ENCODE results near the gene IL17A. TPM values are rescaled to one million over a fixed set of nuclear protein-coding genes. Genes with fewer than 3 reads are reported as not detected.

The IL17A gene
- total and polyA plus RNA-seq, 4 donors, result 0.14 TPM; not detected in 3

DNA sequence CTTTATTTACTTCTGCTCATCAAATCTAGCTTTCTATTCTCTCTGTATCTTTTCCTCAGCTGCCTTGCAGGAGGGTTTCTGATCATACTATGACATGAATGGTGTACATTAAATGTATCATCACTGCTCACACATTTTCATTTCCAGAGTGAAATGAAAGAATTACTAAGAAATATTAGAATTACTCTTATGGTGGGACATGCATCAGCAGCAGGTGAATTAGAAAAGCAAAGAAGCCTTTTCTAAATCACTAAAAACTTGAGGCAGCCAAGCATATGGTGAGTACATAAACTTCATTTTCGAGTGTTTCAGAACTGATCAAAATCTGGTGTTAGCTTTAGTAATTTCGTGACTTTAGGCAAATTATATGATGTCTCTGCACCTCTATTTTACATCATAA, 23.6 kb downstream of the IL17A start:
- WGBS, 2 donors, result 83 to 89% methylated on average over 2 of the region's 2 CpGs
- H3K36me3 ChIP-seq (ENCODE audit: control insufficient read depth in 4 of 4, insufficient read depth in 4 of 4, low read length in 4 of 4), result no peaks in the 10 kb centered on the region
- H3K4me3 ChIP-seq, result no peak overlapping the region
- ATAC-seq (ENCODE audit: insufficient read depth, low FRiP score), result no peak
- no peaks in the 10 kb centered on the region for H3K9me3 ChIP-seq (ENCODE audit: control insufficient read depth in 4 of 4, insufficient read depth in 3 of 4, low read length in 3 of 4)
- H3K9ac ChIP-seq (ENCODE audit: insufficient read depth in 1 of 2, low read length in 2 of 2), result no peak overlapping the region
- no peak for DNase-seq
- no peak overlapping the region for H3K27ac ChIP-seq (ENCODE audit: low read depth in 1 of 2, low read length in 1 of 2)
- H3K4me1 ChIP-seq (ENCODE audit: control insufficient read depth in 5 of 5, insufficient read depth in 5 of 5, low read length in 5 of 5), result no peaks in the 10 kb centered on the region
- TF ChIP-seq, protein P1, sequence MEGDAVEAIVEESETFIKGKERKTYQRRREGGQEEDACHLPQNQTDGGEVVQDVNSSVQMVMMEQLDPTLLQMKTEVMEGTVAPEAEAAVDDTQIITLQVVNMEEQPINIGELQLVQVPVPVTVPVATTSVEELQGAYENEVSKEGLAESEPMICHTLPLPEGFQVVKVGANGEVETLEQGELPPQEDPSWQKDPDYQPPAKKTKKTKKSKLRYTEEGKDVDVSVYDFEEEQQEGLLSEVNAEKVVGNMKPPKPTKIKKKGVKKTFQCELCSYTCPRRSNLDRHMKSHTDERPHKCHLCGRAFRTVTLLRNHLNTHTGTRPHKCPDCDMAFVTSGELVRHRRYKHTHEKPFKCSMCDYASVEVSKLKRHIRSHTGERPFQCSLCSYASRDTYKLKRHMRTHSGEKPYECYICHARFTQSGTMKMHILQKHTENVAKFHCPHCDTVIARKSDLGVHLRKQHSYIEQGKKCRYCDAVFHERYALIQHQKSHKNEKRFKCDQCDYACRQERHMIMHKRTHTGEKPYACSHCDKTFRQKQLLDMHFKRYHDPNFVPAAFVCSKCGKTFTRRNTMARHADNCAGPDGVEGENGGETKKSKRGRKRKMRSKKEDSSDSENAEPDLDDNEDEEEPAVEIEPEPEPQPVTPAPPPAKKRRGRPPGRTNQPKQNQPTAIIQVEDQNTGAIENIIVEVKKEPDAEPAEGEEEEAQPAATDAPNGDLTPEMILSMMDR (IDR thresholded peaks at IDR 0.05; ENCODE audit: control extremely low read depth, extremely low read depth), result no peak
- H3K27me3 ChIP-seq (ENCODE audit: control insufficient read depth in 3 of 3, insufficient read depth in 3 of 3, low read length in 2 of 3), result no peaks in the 10 kb centered on the region

DNA sequence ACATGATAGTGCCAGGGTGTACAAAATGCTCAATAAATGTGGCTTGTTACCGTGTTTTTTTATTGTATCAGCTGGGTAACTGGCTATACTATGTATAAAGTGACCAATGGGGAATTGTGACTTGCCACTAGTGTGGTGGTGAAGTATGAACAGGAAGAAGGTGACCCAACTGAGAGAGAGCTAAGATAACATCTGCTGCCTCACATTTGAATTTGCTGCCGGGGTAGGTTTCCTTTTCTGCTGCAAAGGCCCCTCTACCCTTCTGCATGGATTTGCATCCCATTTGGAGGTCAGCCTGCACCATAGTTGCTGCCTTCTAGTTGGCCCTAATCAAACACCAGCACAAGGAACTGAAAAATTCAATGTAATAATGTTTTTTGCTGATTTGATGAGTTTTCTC, 24.1 kb downstream of the IL17A start:
- ATAC-seq (ENCODE audit: insufficient read depth, low FRiP score) (no peak), DNase-seq (no peak)
- 60 to 65% methylated on average over 2 of the region's 2 CpGs for WGBS, 2 donors
- Histone ChIP-seq H3K9ac (ENCODE audit: insufficient read depth in 1 of 2, low read length in 2 of 2) (no peak overlapping the region), H3K4me3 (no peak overlapping the region), H3K27me3 (ENCODE audit: control insufficient read depth in 3 of 3, insufficient read depth in 3 of 3, low read length in 2 of 3) (no peaks in the 10 kb centered on the region), H3K9me3 (ENCODE audit: control insufficient read depth in 4 of 4, insufficient read depth in 3 of 4, low read length in 3 of 4) (no peaks in the 10 kb centered on the region), H3K36me3 (ENCODE audit: control insufficient read depth in 4 of 4, insufficient read depth in 4 of 4, low read length in 4 of 4) (no peaks in the 10 kb centered on the region), H3K4me1 (ENCODE audit: control insufficient read depth in 5 of 5, insufficient read depth in 5 of 5, low read length in 5 of 5) (no peaks in the 10 kb centered on the region), H3K27ac (ENCODE audit: low read depth in 1 of 2, low read length in 1 of 2) (no peak overlapping the region)
- TF ChIP-seq, protein P1 (IDR thresholded peaks at IDR 0.05; ENCODE audit: control extremely low read depth, extremely low read depth), result no peak

DNA sequence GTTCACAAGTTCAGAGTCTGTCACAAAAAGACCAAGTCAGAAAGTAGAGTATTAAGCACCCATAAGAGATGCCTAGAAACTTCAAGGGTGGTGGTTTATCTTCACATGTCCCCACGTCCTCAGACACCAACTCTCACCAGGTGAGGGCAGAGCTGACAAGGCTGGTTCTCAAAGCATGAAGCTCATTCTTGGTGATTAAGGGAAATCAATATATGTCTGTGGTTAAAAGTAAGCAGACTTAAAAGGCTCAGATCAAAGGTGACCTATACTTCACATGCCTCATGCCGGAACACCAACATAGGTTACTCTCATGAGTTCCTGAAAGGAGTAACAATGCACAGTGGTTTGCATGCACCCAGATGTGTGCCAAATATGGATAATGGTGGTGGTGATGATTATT, 27.0 kb downstream of the IL17A start:
- H3K27ac ChIP-seq (ENCODE audit: low read depth in 1 of 2, low read length in 1 of 2), result no peak overlapping the region

DNA sequence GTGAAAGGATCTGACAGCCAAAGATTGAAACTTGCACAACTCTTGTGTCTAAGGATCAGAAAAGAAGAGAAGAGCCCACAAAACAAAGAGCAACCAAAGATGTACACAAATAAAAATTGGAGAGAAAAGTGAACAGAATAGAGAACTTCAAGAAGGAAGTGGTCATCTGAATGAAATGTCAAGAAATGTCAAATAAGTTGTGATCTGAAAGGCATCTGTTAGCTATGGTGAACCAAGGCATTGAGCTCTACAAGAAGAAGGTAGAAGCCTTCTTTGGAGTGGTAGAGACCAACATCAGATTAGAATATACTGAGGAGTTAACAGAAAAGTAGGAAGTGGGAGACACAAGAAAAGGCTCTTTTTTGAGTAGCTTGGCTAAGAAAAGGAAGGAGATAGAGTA, 29.6 kb downstream of the IL17A start:
- TF ChIP-seq, protein P1 (IDR thresholded peaks at IDR 0.05; ENCODE audit: control extremely low read depth, extremely low read depth), result no peak
- H3K4me1 ChIP-seq (ENCODE audit: control insufficient read depth in 5 of 5, insufficient read depth in 5 of 5, low read length in 5 of 5), result no peaks in the 10 kb centered on the region
- no peaks in the 10 kb centered on the region for H3K36me3 ChIP-seq (ENCODE audit: control insufficient read depth in 4 of 4, insufficient read depth in 4 of 4, low read length in 4 of 4)
- no peak overlapping the region for H3K9ac ChIP-seq (ENCODE audit: insufficient read depth in 1 of 2, low read length in 2 of 2)
- H3K27me3 ChIP-seq (ENCODE audit: control insufficient read depth in 3 of 3, insufficient read depth in 3 of 3, low read length in 2 of 3), result no peaks in the 10 kb centered on the region
- no peak for ATAC-seq (ENCODE audit: insufficient read depth, low FRiP score)
- H3K27ac ChIP-seq (ENCODE audit: low read depth in 1 of 2, low read length in 1 of 2), result no peak overlapping the region
- no peak for DNase-seq
- no peaks in the 10 kb centered on the region for H3K9me3 ChIP-seq (ENCODE audit: control insufficient read depth in 4 of 4, insufficient read depth in 3 of 4, low read length in 3 of 4)
- H3K4me3 ChIP-seq, result no peak overlapping the region

More for the DNA sequence above, 27.0 kb downstream of the IL17A start:
- no peaks in the 10 kb centered on the region for H3K4me1 ChIP-seq (ENCODE audit: control insufficient read depth in 5 of 5, insufficient read depth in 5 of 5, low read length in 5 of 5)
- no peak overlapping the region for H3K9ac ChIP-seq (ENCODE audit: insufficient read depth in 1 of 2, low read length in 2 of 2)
- WGBS, 2 donors, result 71% methylated on average over 2 of the region's 2 CpGs
- no peaks in the 10 kb centered on the region for H3K36me3 ChIP-seq (ENCODE audit: control insufficient read depth in 4 of 4, insufficient read depth in 4 of 4, low read length in 4 of 4)
- DNase-seq (no peak), ATAC-seq (ENCODE audit: insufficient read depth, low FRiP score) (no peak)
- H3K9me3 ChIP-seq (ENCODE audit: control insufficient read depth in 4 of 4, insufficient read depth in 3 of 4, low read length in 3 of 4), result no peaks in the 10 kb centered on the region
- TF ChIP-seq, protein P1 (IDR thresholded peaks at IDR 0.05; ENCODE audit: control extremely low read depth, extremely low read depth), result no peak
- H3K27me3 ChIP-seq (ENCODE audit: control insufficient read depth in 3 of 3, insufficient read depth in 3 of 3, low read length in 2 of 3), result no peaks in the 10 kb centered on the region
- H3K4me3 ChIP-seq, result no peak overlapping the region
